ENCODE data around the gene RS1. TPM values are rescaled to one million over a fixed set of nuclear protein-coding genes. Genes with fewer than 3 reads are reported as not detected.

Gene RS1
- total RNA-seq, 4 donors from 2014 or later: not detected

- H3K27me3 ChIP-seq: no peaks in the 10 kb centered on the region
- no peaks in the 10 kb centered on the region for H3K36me3 ChIP-seq
- ATAC-seq: peak; percentile 89 to 91
- in situ Hi-C loops (cut with MboI; ENCODE audit: low sequenced_read_pairs in 4 of 4): loop anchor here in 3 of 4 donors (25.0 kb wide), 2 partner anchors 212 to 263 kb away; no protein-coding TSS in a partner anchor
- H3K4me1 ChIP-seq: peaks cover 0 to 4% of the 10 kb centered on the region in 2 donors
- no peaks in the 10 kb centered on the region for H3K9me3 ChIP-seq
- no peak for TF ChIP-seq CTCF (IDR thresholded peaks at IDR 0.05 in 4 of 5, conservative IDR thresholded peaks at IDR 0.05 in 1 of 5)
- peak; percentile 24 to 38 for TF ChIP-seq POLR2A (IDR thresholded peaks at IDR 0.05)
- DNase-seq: peak; percentile 35 to 58
- intact Hi-C loops (cut with DNase I; ENCODE audit: low total_unique reads): loop anchor here (1.0 to 10.0 kb wide), 4 partner anchors 24 to 670 kb away; partner anchors contain the start of genes CDKL5 and PDHA1
- peak overlapping the region; percentile 66 to 79 (median 70) for H3K4me3 ChIP-seq
- H3K27ac ChIP-seq: peak overlapping the region; percentile 82 to 89 (median 85)
These were observed 3.2 kb upstream of the RS1 start for GRCh38 chrX:18674788-18675735.

- intact Hi-C loops (cut with DNase I; ENCODE audit: low total_unique reads): loop anchor here (2.0 to 10.0 kb wide), 3 partner anchors 24 to 670 kb away; partner anchors contain the start of gene PDHA1
These were observed 2.5 kb upstream of the RS1 start for GRCh38 chrX:18674417-18674787.

GRCh38 chrX:18668071-18668835, 3.7 kb downstream of the RS1 start:
- H3K4me3 ChIP-seq: no peak overlapping the region
- H3K9me3 ChIP-seq: no peaks in the 10 kb centered on the region
- no peak for DNase-seq
- no peaks in the 10 kb centered on the region for H3K4me1 ChIP-seq
- in situ Hi-C loops (cut with MboI; ENCODE audit: low sequenced_read_pairs in 4 of 4) (no loop called here), intact Hi-C loops (cut with DNase I; ENCODE audit: low total_unique reads) (no loop called here)
- no peaks in the 10 kb centered on the region for H3K27me3 ChIP-seq
- ATAC-seq: no peak
- no peaks in the 10 kb centered on the region for H3K36me3 ChIP-seq
- H3K27ac ChIP-seq: no peak overlapping the region
- TF ChIP-seq POLR2A (IDR thresholded peaks at IDR 0.05): no peak
- TF ChIP-seq CTCF (IDR thresholded peaks at IDR 0.05 in 4 of 5, conservative IDR thresholded peaks at IDR 0.05 in 1 of 5): no peak

More at GRCh38 chrX:18674417-18674787, 2.5 kb upstream of the RS1 start:
- peak overlapping the region; percentile 82 to 89 (median 85) for H3K27ac ChIP-seq
- TF ChIP-seq CTCF (IDR thresholded peaks at IDR 0.05 in 4 of 5, conservative IDR thresholded peaks at IDR 0.05 in 1 of 5): no peak
- no peak for TF ChIP-seq POLR2A (IDR thresholded peaks at IDR 0.05)
- no peaks in the 10 kb centered on the region for H3K27me3 ChIP-seq
- H3K9me3 ChIP-seq: no peaks in the 10 kb centered on the region
- ATAC-seq (peak; percentile 64 to 72), DNase-seq (peak; percentile 10 to 27)
- H3K4me3 ChIP-seq: peak overlapping the region; percentile 66 to 79 (median 70)
- no peaks in the 10 kb centered on the region for H3K36me3 ChIP-seq
- in situ Hi-C loops (cut with MboI; ENCODE audit: low sequenced_read_pairs in 4 of 4): no loop called here
- peaks cover 0 to 4% of the 10 kb centered on the region in 2 donors for H3K4me1 ChIP-seq

- intact Hi-C loops (cut with DNase I; ENCODE audit: low total_unique reads) (no loop called here), in situ Hi-C loops (cut with MboI; ENCODE audit: low sequenced_read_pairs in 4 of 4) (no loop called here)
- TF ChIP-seq POLR2A (IDR thresholded peaks at IDR 0.05) (no peak), CTCF (IDR thresholded peaks at IDR 0.05 in 4 of 5, conservative IDR thresholded peaks at IDR 0.05 in 1 of 5) (no peak)
- H3K27me3 ChIP-seq: no peaks in the 10 kb centered on the region
- no peak overlapping the region for H3K27ac ChIP-seq
- no peaks in the 10 kb centered on the region for H3K9me3 ChIP-seq
- no peaks in the 10 kb centered on the region for H3K4me1 ChIP-seq
- H3K36me3 ChIP-seq: no peaks in the 10 kb centered on the region
- DNase-seq (no peak), ATAC-seq (no peak)
- H3K4me3 ChIP-seq: no peak overlapping the region
These were observed 5.3 kb downstream of the RS1 start for GRCh38 chrX:18666614-18667013.
